ENCODE data around the gene RCAN1. TPM values are rescaled to one million over a fixed set of nuclear protein-coding genes. Genes with fewer than 3 reads are reported as not detected.

RCAN1 gene
- total RNA-seq, 5 donors from 2014 or later (not counting 1 experiment from before 2014, with no cell fraction given) = 5.2 to 8.2 (median 5.8) TPM

DNA sequence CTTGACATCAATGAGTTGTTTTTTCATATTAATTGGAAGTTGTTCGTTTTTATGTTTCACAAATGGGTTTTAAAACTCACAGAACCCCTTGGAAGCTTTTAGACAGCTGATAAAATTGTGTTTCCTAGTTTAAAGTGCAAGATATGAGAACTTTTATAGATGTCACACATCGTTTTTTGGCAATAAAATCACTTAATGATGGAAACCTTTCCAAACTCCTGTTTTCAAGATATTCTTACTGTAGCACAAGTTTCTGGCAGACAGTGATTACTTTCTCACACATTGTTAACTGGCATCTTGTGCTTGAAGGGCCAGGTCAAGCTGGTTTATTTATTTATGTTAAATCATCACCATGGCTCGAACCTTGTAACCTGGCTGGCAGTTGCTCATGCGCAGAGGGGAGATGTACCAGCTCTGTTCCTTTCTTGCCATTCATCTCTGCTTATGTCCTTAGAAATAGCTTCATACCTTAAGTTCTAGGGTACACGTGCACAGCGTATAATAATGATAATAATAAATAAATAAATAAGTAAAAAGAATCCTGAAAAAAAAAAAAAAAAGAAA lies 10.2 kb upstream of the RCAN1 start:
- ChIA-PET POLR2A (interaction anchor here in 1 of 2 donors (0.6 kb wide), 2 partner anchors 622 to 964 kb away, joined by 4 to 5 read pairs; no protein-coding TSS in a partner anchor), CTCF (interaction anchor here (0.6 to 1.4 kb wide), 4 partner anchors 9 to 1363 kb away, joined by 3 to 5 read pairs (median 4); no protein-coding TSS in a partner anchor)
- H3K4me1 ChIP-seq (ENCODE audit: control insufficient read depth in 1 of 2, extremely low read depth in 1 of 2, insufficient read depth in 2 of 2, low read length in 2 of 2) = no peaks in the 10 kb centered on the region
- Mint-ChIP-seq H3K9me3 (no peaks in the 10 kb centered on the region), H3K27me3 (peaks cover 26 to 37% of the 10 kb centered on the region in 2 donors), H3K27ac (no peak overlapping the region), H3K36me3 (no peaks in the 10 kb centered on the region), H3K4me3 (no peak overlapping the region), H3K4me1 (no peaks in the 10 kb centered on the region)
- no peak overlapping the region for H3K27ac ChIP-seq (ENCODE audit: low read length)
- H3K4me3 ChIP-seq (ENCODE audit: control insufficient read depth in 1 of 2, extremely low read depth in 1 of 2, low read length in 1 of 2) = no peak overlapping the region
- WGBS (ENCODE audit: insufficient coverage) = no CpG with 5 or more reads among the region's 6 CpGs
- DNase-seq = no peak
- H3K9me3 ChIP-seq = no peaks in the 10 kb centered on the region
- no peak for ATAC-seq (replicated peaks in 1 of 4)
- peaks cover 0 to 27% of the 10 kb centered on the region in 2 experiments for H3K27me3 ChIP-seq (replicated peaks in 1 of 2; ENCODE audit: control insufficient read depth in 2 of 2, extremely low read depth in 1 of 2, insufficient read depth in 2 of 2, low read length in 1 of 2)
- no peaks in the 10 kb centered on the region for H3K36me3 ChIP-seq (ENCODE audit: control insufficient read depth in 2 of 2, extremely low read depth in 1 of 2, insufficient read depth in 1 of 2, low read length in 1 of 2)

DNA sequence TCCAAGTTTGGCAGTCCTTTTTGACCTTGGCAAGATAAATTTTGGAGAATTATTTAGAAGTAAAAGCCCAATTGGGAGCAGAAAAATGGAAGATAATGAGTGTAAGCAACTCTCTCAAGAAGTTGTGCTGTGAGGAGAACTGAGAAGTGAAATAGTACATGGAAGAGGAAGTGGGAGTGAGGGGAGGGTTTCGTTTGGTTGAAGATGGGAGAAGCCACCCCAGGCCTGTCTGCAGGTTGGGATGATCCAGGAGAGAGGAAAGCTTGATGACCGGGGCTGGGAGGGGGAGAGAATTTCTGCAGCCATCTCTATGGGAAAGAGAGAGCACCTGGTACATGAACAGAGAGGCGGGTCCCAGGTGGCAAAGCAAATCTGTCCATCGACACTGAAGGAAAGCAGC lies 8.6 kb upstream of the RCAN1 start:
- Histone ChIP-seq H3K36me3 (ENCODE audit: control insufficient read depth in 2 of 2, extremely low read depth in 1 of 2, insufficient read depth in 1 of 2, low read length in 1 of 2) (no peaks in the 10 kb centered on the region), H3K9me3 (no peaks in the 10 kb centered on the region), H3K4me1 (ENCODE audit: control insufficient read depth in 1 of 2, extremely low read depth in 1 of 2, insufficient read depth in 2 of 2, low read length in 2 of 2) (no peaks in the 10 kb centered on the region), H3K27ac (ENCODE audit: low read length) (no peak overlapping the region), H3K27me3 (replicated peaks in 1 of 2; ENCODE audit: control insufficient read depth in 2 of 2, extremely low read depth in 1 of 2, insufficient read depth in 2 of 2, low read length in 1 of 2) (peaks cover 0 to 29% of the 10 kb centered on the region in 2 experiments), H3K4me3 (ENCODE audit: control insufficient read depth in 1 of 2, extremely low read depth in 1 of 2, low read length in 1 of 2) (no peak overlapping the region)
- Mint-ChIP-seq H3K36me3 (no peaks in the 10 kb centered on the region), H3K27me3 (peaks cover 26 to 37% of the 10 kb centered on the region in 2 donors), H3K4me1 (no peaks in the 10 kb centered on the region), H3K27ac (no peak overlapping the region), H3K4me3 (no peak overlapping the region), H3K9me3 (no peaks in the 10 kb centered on the region)
- ChIA-PET POLR2A (no interaction called here), CTCF (interaction anchor here in 1 of 2 donors (1.2 kb wide), 1 partner anchor 276 kb away, joined by 3 read pairs; no protein-coding TSS in a partner anchor)
- ATAC-seq (replicated peaks in 1 of 4) = no peak
- WGBS (ENCODE audit: insufficient coverage) = 71% methylated on average over 4 of the region's 4 CpGs
- DNase-seq = no peak

GRCh38 chr21:34621434-34622350 lies 6.8 kb upstream of the RCAN1 start:
- no peaks in the 10 kb centered on the region for H3K9me3 Mint-ChIP-seq
- H3K36me3 ChIP-seq (ENCODE audit: control insufficient read depth in 2 of 2, extremely low read depth in 1 of 2, insufficient read depth in 1 of 2, low read length in 1 of 2) = no peaks in the 10 kb centered on the region
- H3K27me3 ChIP-seq (replicated peaks in 1 of 2; ENCODE audit: control insufficient read depth in 2 of 2, extremely low read depth in 1 of 2, insufficient read depth in 2 of 2, low read length in 1 of 2) = peaks cover 0 to 29% of the 10 kb centered on the region in 2 experiments
- H3K27me3 Mint-ChIP-seq = peaks cover 26 to 36% of the 10 kb centered on the region in 2 donors
- H3K4me3 ChIP-seq (ENCODE audit: control insufficient read depth in 1 of 2, extremely low read depth in 1 of 2, low read length in 1 of 2) = no peak overlapping the region
- H3K4me3 Mint-ChIP-seq = no peak overlapping the region
- H3K36me3 Mint-ChIP-seq = no peaks in the 10 kb centered on the region
- H3K4me1 ChIP-seq (ENCODE audit: control insufficient read depth in 1 of 2, extremely low read depth in 1 of 2, insufficient read depth in 2 of 2, low read length in 2 of 2) = no peaks in the 10 kb centered on the region
- ChIA-PET POLR2A (interaction anchor here in 1 of 2 donors (0.6 kb wide), 1 partner anchor 119 kb away, joined by 3 read pairs; no protein-coding TSS in a partner anchor), CTCF (interaction anchor here in 1 of 2 donors (0.6 kb wide), 1 partner anchor 1731 kb away, joined by 4 read pairs; no protein-coding TSS in a partner anchor)
- H3K27ac Mint-ChIP-seq = no peak overlapping the region
- no peak overlapping the region for H3K27ac ChIP-seq (ENCODE audit: low read length)
- no CpG with 5 or more reads among the region's 4 CpGs for WGBS (ENCODE audit: insufficient coverage)
- no peaks in the 10 kb centered on the region for H3K4me1 Mint-ChIP-seq
- DNase-seq (no peak), ATAC-seq (replicated peaks in 1 of 4) (no peak)
- no peaks in the 10 kb centered on the region for H3K9me3 ChIP-seq

GRCh38 chr21:34619841-34620665 lies 5.1 kb upstream of the RCAN1 start:
- 35% methylated on average over 5 of the region's 8 CpGs for WGBS (ENCODE audit: insufficient coverage)
- POLR2A ChIA-PET = no interaction called here

GRCh38 chr21:34618941-34619340 lies 4.0 kb upstream of the RCAN1 start:
- H3K9me3 Mint-ChIP-seq = no peaks in the 10 kb centered on the region
- CTCF ChIA-PET = interaction anchor here in 1 of 2 donors (0.6 kb wide), 2 partner anchors 9 to 678 kb away, joined by 3 to 7 read pairs; no protein-coding TSS in a partner anchor

More at GRCh38 chr21:34619841-34620665, 5.1 kb upstream of the RCAN1 start:
- no peaks in the 10 kb centered on the region for H3K9me3 ChIP-seq
- no peak overlapping the region for H3K27ac ChIP-seq (ENCODE audit: low read length)
- peaks cover 2 to 7% (median 6%) of the 10 kb centered on the region in 3 donors for H3K4me1 Mint-ChIP-seq
- no peak overlapping the region for H3K27ac Mint-ChIP-seq
- DNase-seq = no peak
- CTCF ChIA-PET = no interaction called here
- peaks cover 0 to 21% of the 10 kb centered on the region in 2 experiments for H3K27me3 ChIP-seq (replicated peaks in 1 of 2; ENCODE audit: control insufficient read depth in 2 of 2, extremely low read depth in 1 of 2, insufficient read depth in 2 of 2, low read length in 1 of 2)
- no peaks in the 10 kb centered on the region for H3K36me3 Mint-ChIP-seq
- peaks cover 3 to 4% of the 10 kb centered on the region in 2 experiments for H3K4me1 ChIP-seq (ENCODE audit: control insufficient read depth in 1 of 2, extremely low read depth in 1 of 2, insufficient read depth in 2 of 2, low read length in 2 of 2)
- no peaks in the 10 kb centered on the region for H3K9me3 Mint-ChIP-seq
- H3K4me3 ChIP-seq (ENCODE audit: control insufficient read depth in 1 of 2, extremely low read depth in 1 of 2, low read length in 1 of 2) = no peak overlapping the region
- no peak for ATAC-seq (replicated peaks in 1 of 4)
- peaks cover 20 to 27% of the 10 kb centered on the region in 2 donors for H3K27me3 Mint-ChIP-seq
- no peaks in the 10 kb centered on the region for H3K36me3 ChIP-seq (ENCODE audit: control insufficient read depth in 2 of 2, extremely low read depth in 1 of 2, insufficient read depth in 1 of 2, low read length in 1 of 2)
- H3K4me3 Mint-ChIP-seq = no peak overlapping the region

More at GRCh38 chr21:34618941-34619340, 4.0 kb upstream of the RCAN1 start:
- Histone ChIP-seq H3K27me3 (replicated peaks in 1 of 2; ENCODE audit: control insufficient read depth in 2 of 2, extremely low read depth in 1 of 2, insufficient read depth in 2 of 2, low read length in 1 of 2) (peaks cover 0 to 25% of the 10 kb centered on the region in 2 experiments), H3K4me1 (ENCODE audit: control insufficient read depth in 1 of 2, extremely low read depth in 1 of 2, insufficient read depth in 2 of 2, low read length in 2 of 2) (peaks cover 5 to 8% of the 10 kb centered on the region in 2 experiments), H3K36me3 (ENCODE audit: control insufficient read depth in 2 of 2, extremely low read depth in 1 of 2, insufficient read depth in 1 of 2, low read length in 1 of 2) (no peaks in the 10 kb centered on the region), H3K4me3 (ENCODE audit: control insufficient read depth in 1 of 2, extremely low read depth in 1 of 2, low read length in 1 of 2) (no peak overlapping the region), H3K27ac (ENCODE audit: low read length) (no peak overlapping the region), H3K9me3 (no peaks in the 10 kb centered on the region)
- Mint-ChIP-seq H3K36me3 (no peaks in the 10 kb centered on the region), H3K27ac (no peak overlapping the region), H3K4me3 (no peak overlapping the region), H3K27me3 (peaks cover 19 to 27% of the 10 kb centered on the region in 2 donors), H3K4me1 (peaks cover 5 to 9% (median 9%) of the 10 kb centered on the region in 3 donors)
- POLR2A ChIA-PET = interaction anchor here in 1 of 2 donors (0.7 kb wide), 1 partner anchor 12 kb away, joined by 12 read pairs; no protein-coding TSS in a partner anchor
- WGBS (ENCODE audit: insufficient coverage) = no CpG with 5 or more reads among the region's 1 CpG
- ATAC-seq (replicated peaks in 1 of 4) = no peak
- no peak for DNase-seq
